Karpas-422 (cell line): ENCODE data around the gene FLT1. TPM values are rescaled to one million over a fixed set of nuclear protein-coding genes. Genes with fewer than 3 reads are reported as not detected.

Source experiments
- DNase-seq: peaks from one replicate; pipeline ENCODE4 v3.0.0-alpha.2; 2015
- H2AFZ ChIP-seq: fragments of 200-600 bp; sonication (generic); 2 replicates; pipeline ENCODE4 v1.6.1; 2014; ENCODE audit warnings: antibody characterized with exemption, low read length, mixed read lengths
- H3K27ac ChIP-seq: fragments of 200-600 bp; sonication (generic); 2 replicates; pipeline ENCODE4 v1.5.1; 2014; ENCODE audit warnings: mild to moderate bottlenecking, low read length, moderate library complexity
- H3K27me3 ChIP-seq: fragments of 200-600 bp; sonication (generic); 2 replicates; pipeline ENCODE4 v1.6.1; 2014; ENCODE audit warnings: low read length, mixed read lengths
- H3K36me3 ChIP-seq: fragments of 200-600 bp; sonication (generic); 2 replicates; pipeline ENCODE4 v1.6.1; 2014; ENCODE audit warnings: low read length, mixed read lengths; ENCODE audit not compliant: insufficient read depth
- H3K4me1 ChIP-seq: fragments of 200-600 bp; sonication (generic); 2 replicates; pipeline ENCODE4 v1.6.1; 2014; ENCODE audit warnings: mild to moderate bottlenecking, low read length, mixed read lengths
- H3K4me2 ChIP-seq: fragments of 200-600 bp; sonication (generic); 2 replicates; pipeline ENCODE4 v1.6.1; 2014; ENCODE audit warnings: low read length, low read depth, mild to moderate bottlenecking; ENCODE audit not compliant: poor library complexity, severe bottlenecking
- H3K4me3 ChIP-seq: fragments of 200-600 bp; sonication (generic); 2 replicates; pipeline ENCODE4 v1.5.1; 2014; ENCODE audit warnings: mild to moderate bottlenecking, antibody characterized with exemption, low read length, mixed read lengths
- H3K79me2 ChIP-seq: fragments of 200-600 bp; sonication (generic); 2 replicates; pipeline ENCODE4 v1.6.1; 2014; ENCODE audit warnings: mild to moderate bottlenecking, low read length, mixed read lengths
- H3K9ac ChIP-seq: fragments of 200-600 bp; sonication (generic); 2 replicates; pipeline ENCODE4 v1.6.0; 2014; ENCODE audit warnings: low read length
- H3K9me2 ChIP-seq: fragments of 200-600 bp; sonication (generic), shearing (Covaris generic); replicated peaks from 2 replicates; pipeline ENCODE4 v1.6.0; 2014; ENCODE audit warnings: mild to moderate bottlenecking, low read length, moderate library complexity; ENCODE audit not compliant: insufficient read depth
- H3K9me3 ChIP-seq: fragments of 300-700, 200-600 bp; sonication (generic); 2 replicates; pipeline ENCODE4 v1.6.1; 2014; ENCODE audit warnings: low read length, mixed read lengths
- H4K20me1 ChIP-seq: fragments of 200-600 bp; sonication (generic); 2 replicates; pipeline ENCODE4 v1.6.1; 2014; ENCODE audit warnings: mild to moderate bottlenecking, antibody characterized with exemption, low read length, low read depth; ENCODE audit not compliant: insufficient read depth
- total RNA-seq: library from RNA; depleted of rRNA; stranded (reverse); fragments of >200 nt; shearing (Covaris generic); gene quantifications from 2 replicates; pipeline ENCODE4 v1.2.3, GENCODE V29; 2014; ENCODE audit warnings: low replicate concordance

FLT1 gene
- total RNA-seq, 1 experiment from 2014 or later = not detected

DNA sequence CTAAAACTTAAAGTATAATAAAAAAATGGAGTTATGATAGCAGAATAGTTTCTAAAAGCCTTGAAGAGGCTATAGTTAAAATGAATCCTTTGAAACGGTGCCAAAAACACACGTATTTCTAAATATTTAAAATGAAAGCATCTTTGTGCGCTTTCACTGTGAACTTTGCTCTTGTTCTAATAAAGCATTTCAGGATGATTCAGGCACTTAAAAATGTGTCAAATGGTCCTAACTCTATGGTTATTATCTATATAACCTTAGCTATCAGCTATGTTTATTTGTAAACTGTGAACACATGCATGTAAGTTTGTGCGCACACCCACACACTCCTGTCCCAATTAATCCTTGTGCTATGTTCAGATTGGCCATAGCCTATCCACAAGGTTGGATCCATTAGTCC lies 124.5 kb downstream of the FLT1 start:
- no peaks in the 10 kb centered on the region for H3K79me2 ChIP-seq
- H3K27me3 ChIP-seq = no peaks in the 10 kb centered on the region
- no peaks in the 10 kb centered on the region for H3K4me1 ChIP-seq
- no peak for DNase-seq
- H3K9me3 ChIP-seq = no peaks in the 10 kb centered on the region
- H3K9ac ChIP-seq = no peak overlapping the region
- no peaks in the 10 kb centered on the region for H4K20me1 ChIP-seq
- H2AFZ ChIP-seq = no peak overlapping the region
- H3K4me2 ChIP-seq = no peak overlapping the region
- H3K36me3 ChIP-seq = no peaks in the 10 kb centered on the region
- H3K9me2 ChIP-seq = no peaks in the 10 kb centered on the region
- no peak overlapping the region for H3K4me3 ChIP-seq
- no peak overlapping the region for H3K27ac ChIP-seq

GRCh38 chr13:28358708-28359107 lies 136.2 kb downstream of the FLT1 start:
- Histone ChIP-seq H3K4me3 (no peak overlapping the region), H3K4me2 (no peak overlapping the region), H4K20me1 (no peaks in the 10 kb centered on the region), H2AFZ (no peak overlapping the region), H3K9me3 (no peaks in the 10 kb centered on the region), H3K27ac (no peak overlapping the region), H3K9ac (no peak overlapping the region), H3K4me1 (no peaks in the 10 kb centered on the region), H3K36me3 (no peaks in the 10 kb centered on the region), H3K27me3 (no peaks in the 10 kb centered on the region), H3K79me2 (no peaks in the 10 kb centered on the region), H3K9me2 (no peaks in the 10 kb centered on the region)
- DNase-seq = no peak

DNA sequence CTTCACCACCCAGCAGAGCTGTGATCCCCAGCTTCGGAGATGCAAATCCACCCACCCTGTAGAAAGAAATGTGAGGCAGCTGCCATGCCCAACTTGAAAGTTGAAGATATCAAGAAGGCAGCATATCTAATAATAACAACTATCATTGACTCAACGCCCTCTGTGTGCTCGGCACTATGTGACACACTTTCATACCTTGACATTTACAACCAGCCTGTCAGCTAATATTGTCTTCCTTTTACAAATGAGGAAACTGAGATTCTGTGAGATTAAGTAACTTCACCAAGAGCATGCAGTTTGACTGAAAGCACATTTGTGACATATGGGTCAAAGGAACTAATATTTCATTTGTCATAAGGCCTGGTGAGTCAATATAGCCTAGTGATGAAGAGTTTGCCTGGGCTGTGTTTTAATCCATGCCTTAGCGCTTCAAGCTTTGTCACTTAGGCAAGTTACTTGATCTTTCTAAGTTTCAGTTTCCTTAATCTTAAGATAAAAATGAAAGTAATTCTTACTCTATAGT lies 137.0 kb downstream of the FLT1 start:
- no peaks in the 10 kb centered on the region for H4K20me1 ChIP-seq
- H3K9ac ChIP-seq = no peak overlapping the region
- H3K4me3 ChIP-seq = no peak overlapping the region
- no peaks in the 10 kb centered on the region for H3K9me3 ChIP-seq
- no peaks in the 10 kb centered on the region for H3K4me1 ChIP-seq
- DNase-seq = no peak
- H3K27ac ChIP-seq = no peak overlapping the region
- H3K4me2 ChIP-seq = no peak overlapping the region
- no peaks in the 10 kb centered on the region for H3K79me2 ChIP-seq
- no peaks in the 10 kb centered on the region for H3K9me2 ChIP-seq
- no peak overlapping the region for H2AFZ ChIP-seq
- no peaks in the 10 kb centered on the region for H3K36me3 ChIP-seq
- no peaks in the 10 kb centered on the region for H3K27me3 ChIP-seq

DNA sequence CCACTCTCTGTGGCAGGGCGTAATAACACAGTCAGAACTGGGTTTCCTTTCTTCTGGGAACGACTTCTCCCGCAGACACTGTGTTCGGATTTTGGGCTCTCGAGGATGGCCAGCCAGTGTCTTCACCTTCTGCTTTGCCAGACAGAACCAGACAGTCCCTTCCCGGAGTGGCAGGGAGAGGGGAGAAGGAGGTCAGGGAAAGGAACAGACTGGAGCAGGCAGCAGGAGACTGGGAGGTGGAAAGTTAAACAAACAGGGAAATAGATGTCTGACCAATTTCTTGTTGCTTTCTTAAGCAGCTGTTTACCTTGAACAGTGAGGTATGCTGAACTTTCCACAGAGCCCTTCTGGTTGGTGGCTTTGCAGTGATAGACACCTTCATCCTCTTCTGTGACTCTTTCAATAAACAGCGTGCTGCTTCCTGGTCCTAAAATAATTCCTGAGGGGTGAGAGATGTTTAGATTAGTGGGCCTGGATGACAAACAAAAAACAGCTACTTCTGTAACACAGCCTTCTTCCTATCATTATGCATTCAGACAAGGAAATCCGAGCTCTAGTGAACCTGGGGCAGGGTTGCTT lies 137.6 kb downstream of the FLT1 start:
- no peak overlapping the region for H3K4me3 ChIP-seq
- H2AFZ ChIP-seq = no peak overlapping the region

DNA sequence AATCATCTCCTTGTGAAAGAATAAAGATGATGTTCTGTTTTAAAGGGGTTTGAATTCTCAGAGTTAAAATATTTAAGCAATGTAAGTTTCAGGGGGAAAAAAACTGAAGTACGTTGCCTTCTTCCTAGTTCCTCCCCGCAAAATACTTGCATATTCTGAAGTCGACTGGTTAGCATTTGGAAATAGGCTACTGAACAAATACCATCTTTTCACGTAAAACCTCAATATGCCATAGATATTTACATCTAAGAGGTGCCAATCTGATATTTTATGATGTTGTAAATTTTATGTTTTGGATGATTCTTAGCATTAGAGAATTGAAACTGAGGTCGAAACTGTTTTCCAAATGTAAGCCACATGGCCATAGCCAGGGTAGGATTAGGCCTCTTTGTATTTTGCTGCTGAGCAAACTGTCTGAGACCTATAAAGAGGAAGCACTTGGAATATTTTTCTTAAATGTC lies 138.3 kb downstream of the FLT1 start:
- Histone ChIP-seq H4K20me1 (no peaks in the 10 kb centered on the region), H3K27ac (no peak overlapping the region), H3K79me2 (no peaks in the 10 kb centered on the region), H3K27me3 (no peaks in the 10 kb centered on the region), H2AFZ (no peak overlapping the region), H3K4me1 (no peaks in the 10 kb centered on the region), H3K9ac (no peak overlapping the region), H3K9me2 (no peaks in the 10 kb centered on the region), H3K4me3 (no peak overlapping the region), H3K9me3 (no peaks in the 10 kb centered on the region), H3K36me3 (no peaks in the 10 kb centered on the region), H3K4me2 (no peak overlapping the region)
- no peak for DNase-seq

More for the DNA sequence above, 137.6 kb downstream of the FLT1 start:
- H3K9me2 ChIP-seq = no peaks in the 10 kb centered on the region
- no peak overlapping the region for H3K4me2 ChIP-seq
- no peaks in the 10 kb centered on the region for H3K4me1 ChIP-seq
- no peaks in the 10 kb centered on the region for H3K79me2 ChIP-seq
- no peak for DNase-seq
- no peak overlapping the region for H3K9ac ChIP-seq
- no peaks in the 10 kb centered on the region for H3K36me3 ChIP-seq
- no peaks in the 10 kb centered on the region for H4K20me1 ChIP-seq
- no peak overlapping the region for H3K27ac ChIP-seq
- H3K27me3 ChIP-seq = no peaks in the 10 kb centered on the region
- H3K9me3 ChIP-seq = no peaks in the 10 kb centered on the region

GRCh38 chr13:28355822-28356371 lies 139.0 kb downstream of the FLT1 start:
- no peaks in the 10 kb centered on the region for H4K20me1 ChIP-seq
- no peak for DNase-seq
- no peak overlapping the region for H3K4me2 ChIP-seq
- H3K27ac ChIP-seq = no peak overlapping the region
- H3K9me2 ChIP-seq = no peaks in the 10 kb centered on the region
- no peaks in the 10 kb centered on the region for H3K9me3 ChIP-seq
- no peaks in the 10 kb centered on the region for H3K79me2 ChIP-seq
- H3K9ac ChIP-seq = no peak overlapping the region
- no peaks in the 10 kb centered on the region for H3K36me3 ChIP-seq
- H2AFZ ChIP-seq = no peak overlapping the region
- H3K4me1 ChIP-seq = no peaks in the 10 kb centered on the region
- no peak overlapping the region for H3K4me3 ChIP-seq
- H3K27me3 ChIP-seq = no peaks in the 10 kb centered on the region

- no peaks in the 10 kb centered on the region for H4K20me1 ChIP-seq
- no peaks in the 10 kb centered on the region for H3K79me2 ChIP-seq
- H3K4me1 ChIP-seq = no peaks in the 10 kb centered on the region
- no peaks in the 10 kb centered on the region for H3K9me2 ChIP-seq
- H3K27me3 ChIP-seq = no peaks in the 10 kb centered on the region
- no peak for DNase-seq
- no peak overlapping the region for H3K27ac ChIP-seq
- no peak overlapping the region for H3K4me2 ChIP-seq
- no peaks in the 10 kb centered on the region for H3K9me3 ChIP-seq
- H3K36me3 ChIP-seq = no peaks in the 10 kb centered on the region
- H3K4me3 ChIP-seq = no peak overlapping the region
- H2AFZ ChIP-seq = no peak overlapping the region
- no peak overlapping the region for H3K9ac ChIP-seq
These were observed 139.7 kb downstream of the FLT1 start for GRCh38 chr13:28355046-28355821.

- H3K27me3 ChIP-seq = no peaks in the 10 kb centered on the region
- H3K9me3 ChIP-seq = no peaks in the 10 kb centered on the region
- no peak overlapping the region for H3K9ac ChIP-seq
- no peaks in the 10 kb centered on the region for H3K36me3 ChIP-seq
- H2AFZ ChIP-seq = no peak overlapping the region
- H4K20me1 ChIP-seq = no peaks in the 10 kb centered on the region
- H3K27ac ChIP-seq = no peak overlapping the region
- H3K4me1 ChIP-seq = no peaks in the 10 kb centered on the region
- no peaks in the 10 kb centered on the region for H3K9me2 ChIP-seq
- H3K4me2 ChIP-seq = no peak overlapping the region
- H3K4me3 ChIP-seq = no peak overlapping the region
- DNase-seq = no peak
- no peaks in the 10 kb centered on the region for H3K79me2 ChIP-seq
These were observed 141.2 kb downstream of the FLT1 start for GRCh38 chr13:28353679-28354078.
